ENCODE results near the gene TNFRSF12A.

TNFRSF12A gene

GRCh38 chr16:3027489-3027795 is 7.3 kb downstream of the TNFRSF12A start:
- FAIRE-seq = no peak

GRCh38 chr16:3027983-3028715 is 8.0 kb downstream of the TNFRSF12A start:
- FAIRE-seq = no peak

- FAIRE-seq = no peak
These were observed 8.7 kb downstream of the TNFRSF12A start for GRCh38 chr16:3028716-3029319.

- FAIRE-seq = no peak
These were observed 9.5 kb downstream of the TNFRSF12A start for GRCh38 chr16:3029491-3030221.

GRCh38 chr16:3030222-3031212 is 10.3 kb downstream of the TNFRSF12A start:
- FAIRE-seq = no peak

- FAIRE-seq = no peak
These were observed 12.5 kb downstream of the TNFRSF12A start for GRCh38 chr16:3032624-3033023.

GRCh38 chr16:3035289-3035971 is 15.3 kb downstream of the TNFRSF12A start:
- FAIRE-seq = no peak

- FAIRE-seq = no peak
These were observed 16.0 kb downstream of the TNFRSF12A start for GRCh38 chr16:3035972-3036725.

GRCh38 chr16:3036726-3037315 is 16.7 kb downstream of the TNFRSF12A start, which contains the start of gene BICDL2:
BICDL2 (minus strand) TSS chr16:3036944; CDS start chr16:3035496, 1,448 bp downstream.
- FAIRE-seq = no peak

- FAIRE-seq = no peak
These were observed 18.1 kb downstream of the TNFRSF12A start for GRCh38 chr16:3038256-3038655.

GRCh38 chr16:3038896-3039295 is 18.7 kb downstream of the TNFRSF12A start:
- FAIRE-seq = no peak

- FAIRE-seq = no peak
These were observed 22.2 kb downstream of the TNFRSF12A start for GRCh38 chr16:3042376-3042775.

- no peak for FAIRE-seq
These were observed 24.5 kb downstream of the TNFRSF12A start for GRCh38 chr16:3044708-3045107.

GRCh38 chr16:3045758-3046640 is 25.8 kb downstream of the TNFRSF12A start, which contains the start of gene MMP25:
MMP25 (plus strand) TSS chr16:3046561; CDS start chr16:3046918, 357 bp downstream.
- no peak for FAIRE-seq

- FAIRE-seq = no peak
These were observed 26.6 kb downstream of the TNFRSF12A start for GRCh38 chr16:3046641-3047386.

GRCh38 chr16:3047387-3047720 is 27.2 kb downstream of the TNFRSF12A start:
- no peak for FAIRE-seq

GRCh38 chr16:3049921-3050481 is 29.8 kb downstream of the TNFRSF12A start:
- no peak for FAIRE-seq

- no peak for FAIRE-seq
These were observed 30.3 kb downstream of the TNFRSF12A start for GRCh38 chr16:3050487-3050886.

GRCh38 chr16:3051009-3051408 is 30.8 kb downstream of the TNFRSF12A start:
- FAIRE-seq = no peak
